Hepatocyte (in vitro differentiated cells): Measurements from ENCODE around the gene NIN. TPM values are rescaled to one million over a fixed set of nuclear protein-coding genes. Genes with fewer than 3 reads are reported as not detected.

Source experiments
- DNase-seq: peaks from one replicate; pipeline ENCODE4 v3.0.0-alpha.2; 2016; ENCODE audit warnings: low spot score
- H2AFZ ChIP-seq: fragments of 200-600 bp; sonication (generic); 2 replicates; pipeline ENCODE4 v1.6.0; 2016; ENCODE audit warnings: antibody characterized with exemption, mild to moderate bottlenecking
- H3K27ac ChIP-seq: fragments of 200-600 bp; sonication (generic); 2 replicates; pipeline ENCODE4 v1.5.1; 2016; ENCODE audit warnings: mild to moderate bottlenecking
- H3K27me3 ChIP-seq: fragments of 200-600 bp; sonication (generic); 2 replicates; pipeline ENCODE4 v1.6.1; 2016
- H3K36me3 ChIP-seq: fragments of 200-600 bp; sonication (generic); replicated peaks from 2 replicates; pipeline ENCODE4 v1.5.1; 2016; ENCODE audit warnings: low read depth; ENCODE audit not compliant: insufficient read depth
- H3K4me1 ChIP-seq: fragments of 200-600 bp; sonication (generic); 2 replicates; pipeline ENCODE4 v1.5.1; 2016; ENCODE audit warnings: mild to moderate bottlenecking, moderate library complexity; ENCODE audit not compliant: insufficient read depth
- H3K4me2 ChIP-seq: fragments of 200-600 bp; sonication (generic); 2 replicates; pipeline ENCODE4 v1.6.0; 2016
- H3K4me3 ChIP-seq: fragments of 200-600 bp; sonication (generic); 2 replicates; pipeline ENCODE4 v1.5.1; 2016; ENCODE audit warnings: mild to moderate bottlenecking
- H3K79me2 ChIP-seq: fragments of 200-600 bp; sonication (generic); 2 replicates; pipeline ENCODE4 v1.6.0; 2017; ENCODE audit warnings: mild to moderate bottlenecking
- H3K9me2 ChIP-seq: fragments of 200-600 bp; sonication (generic); replicated peaks from 2 replicates; pipeline ENCODE4 v1.6.0; 2017; ENCODE audit warnings: mild to moderate bottlenecking; ENCODE audit not compliant: insufficient read depth
- H3K9me3 ChIP-seq: fragments of 200-600 bp; sonication (generic); 2 replicates; pipeline ENCODE4 v1.5.1; 2016; ENCODE audit warnings: low read depth, mild to moderate bottlenecking
- H4K20me1 ChIP-seq: fragments of 200-600 bp; sonication (generic); 2 replicates; pipeline ENCODE4 v1.6.0; 2016; ENCODE audit warnings: mild to moderate bottlenecking; ENCODE audit not compliant: insufficient read depth, poor library complexity, severe bottlenecking
- EZH2 ChIP-seq: fragments of 200-600 bp; sonication (generic); IDR thresholded peaks from 2 replicates; pipeline ENCODE4 v1.6.1; 2016; ENCODE audit warnings: antibody characterized with exemption, mild to moderate bottlenecking, borderline replicate concordance
- EZH2phosphoT487 ChIP-seq: fragments of 200-600 bp; sonication (generic); IDR thresholded peaks from one replicate; pipeline ENCODE4 v1.6.1; 2018; ENCODE audit warnings: antibody characterized with exemption, mild to moderate bottlenecking, low read depth, moderate library complexity; ENCODE audit not compliant: unreplicated experiment, severe bottlenecking
- WGBS: methylation state at CpG from one replicate; pipeline ENCODE4 v1.1.6; 2016; ENCODE audit warnings: low lambda C conversion rate; ENCODE audit errors: missing lambda C conversion rate; 5-methylcytosine and 5-hydroxymethylcytosine counted together
- polyA plus RNA-seq: library from polyadenylated mRNA; unstranded; fragments of >200 nt; fragmentation: Nextera tagmentation; extraction: Ambion mirVana; gene quantifications from 2 replicates; pipeline ENCODE4 v1.2.1, GENCODE V29; 2016
- total RNA-seq: library from RNA; depleted of rRNA; stranded (reverse); fragments of >200 nt; gene quantifications from 2 replicates; pipeline ENCODE4 v1.2.3, GENCODE V29; 2014
- TF ChIP-seq, protein P1 (sequence below): fragments of 200-600 bp; sonication (generic); IDR thresholded peaks from 2 replicates; pipeline ENCODE4 v1.5.1; 2016; ENCODE audit warnings: antibody characterized with exemption, mild to moderate bottlenecking; ENCODE audit not compliant: poor library complexity

NIN gene
- total and polyA plus RNA-seq, 2 experiments from 2014 or later: 4.2 to 11.6 TPM

DNA sequence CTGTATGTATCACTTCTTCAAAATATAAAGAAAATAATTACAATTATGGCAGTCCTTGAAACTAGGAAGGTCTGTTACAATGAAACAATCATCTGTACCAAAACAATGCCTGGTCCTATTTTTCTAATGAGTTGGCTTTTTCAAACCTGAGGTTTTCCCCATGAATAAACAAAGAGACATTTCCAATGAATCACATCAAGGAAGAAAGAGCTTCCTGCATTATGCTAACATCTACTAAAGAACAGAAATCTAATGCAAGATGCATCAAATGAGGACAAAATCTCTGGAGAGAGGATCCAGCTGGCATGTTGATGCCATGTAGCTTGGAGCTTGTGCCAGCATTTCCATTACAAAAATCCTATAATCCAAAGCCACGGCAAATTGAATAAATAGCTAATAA lies 29.3 kb downstream of the NIN start:
- no peaks in the 10 kb centered on the region for H4K20me1 ChIP-seq
- H3K27me3 ChIP-seq: no peaks in the 10 kb centered on the region
- no peak overlapping the region for H2AFZ ChIP-seq
- no peaks in the 10 kb centered on the region for H3K9me3 ChIP-seq
- no peaks in the 10 kb centered on the region for H3K36me3 ChIP-seq
- H3K4me1 ChIP-seq: no peaks in the 10 kb centered on the region
- H3K27ac ChIP-seq: peak overlapping the region; percentile 16
- no peaks in the 10 kb centered on the region for H3K79me2 ChIP-seq
- no peak overlapping the region for H3K4me2 ChIP-seq
- TF ChIP-seq, protein P1, sequence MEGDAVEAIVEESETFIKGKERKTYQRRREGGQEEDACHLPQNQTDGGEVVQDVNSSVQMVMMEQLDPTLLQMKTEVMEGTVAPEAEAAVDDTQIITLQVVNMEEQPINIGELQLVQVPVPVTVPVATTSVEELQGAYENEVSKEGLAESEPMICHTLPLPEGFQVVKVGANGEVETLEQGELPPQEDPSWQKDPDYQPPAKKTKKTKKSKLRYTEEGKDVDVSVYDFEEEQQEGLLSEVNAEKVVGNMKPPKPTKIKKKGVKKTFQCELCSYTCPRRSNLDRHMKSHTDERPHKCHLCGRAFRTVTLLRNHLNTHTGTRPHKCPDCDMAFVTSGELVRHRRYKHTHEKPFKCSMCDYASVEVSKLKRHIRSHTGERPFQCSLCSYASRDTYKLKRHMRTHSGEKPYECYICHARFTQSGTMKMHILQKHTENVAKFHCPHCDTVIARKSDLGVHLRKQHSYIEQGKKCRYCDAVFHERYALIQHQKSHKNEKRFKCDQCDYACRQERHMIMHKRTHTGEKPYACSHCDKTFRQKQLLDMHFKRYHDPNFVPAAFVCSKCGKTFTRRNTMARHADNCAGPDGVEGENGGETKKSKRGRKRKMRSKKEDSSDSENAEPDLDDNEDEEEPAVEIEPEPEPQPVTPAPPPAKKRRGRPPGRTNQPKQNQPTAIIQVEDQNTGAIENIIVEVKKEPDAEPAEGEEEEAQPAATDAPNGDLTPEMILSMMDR: no peak
- TF ChIP-seq EZH2 (no peak), EZH2phosphoT487 (no peak)
- 50% methylated on average over 1 of the region's 1 CpG for WGBS
- no peak for DNase-seq
- no peak overlapping the region for H3K4me3 ChIP-seq
- H3K9me2 ChIP-seq: no peaks in the 10 kb centered on the region

DNA sequence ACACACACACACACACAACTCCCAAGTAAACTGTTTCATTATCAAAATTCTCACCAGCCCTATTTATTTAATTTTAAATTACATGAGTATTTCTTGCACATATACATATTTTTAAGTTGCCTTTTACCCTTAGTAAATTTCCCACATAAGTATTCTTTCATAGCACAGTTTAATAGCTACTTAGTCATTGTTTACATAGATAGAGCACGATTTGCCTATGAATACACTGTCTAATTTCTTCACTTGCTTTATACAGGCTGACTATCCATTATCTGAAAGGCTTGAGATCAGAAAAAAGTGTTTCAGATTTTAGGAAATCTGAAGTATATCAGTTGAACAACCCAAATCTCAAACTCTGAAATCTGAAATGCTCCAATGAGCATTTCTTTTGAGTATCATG lies 30.9 kb downstream of the NIN start:
- H3K4me2 ChIP-seq: no peak overlapping the region
- TF ChIP-seq EZH2phosphoT487 (no peak), EZH2 (no peak)
- TF ChIP-seq, protein P1: no peak

GRCh38 chr14:50798048-50798421 lies 32.9 kb downstream of the NIN start:
- no peak overlapping the region for H2AFZ ChIP-seq
- no peak for DNase-seq
- WGBS: 90% methylated on average over 2 of the region's 2 CpGs
- H3K36me3 ChIP-seq: no peaks in the 10 kb centered on the region
- no peaks in the 10 kb centered on the region for H3K79me2 ChIP-seq
- no peak overlapping the region for H3K4me3 ChIP-seq
- H3K4me2 ChIP-seq: no peak overlapping the region
- H3K9me3 ChIP-seq: no peaks in the 10 kb centered on the region
- no peaks in the 10 kb centered on the region for H3K9me2 ChIP-seq
- no peaks in the 10 kb centered on the region for H3K27me3 ChIP-seq
- no peaks in the 10 kb centered on the region for H4K20me1 ChIP-seq
- H3K4me1 ChIP-seq: peaks cover 8% of the 10 kb centered on the region
- H3K27ac ChIP-seq: no peak overlapping the region
- TF ChIP-seq, protein P1: no peak
- TF ChIP-seq EZH2phosphoT487 (no peak), EZH2 (no peak)

More for the DNA sequence above, 30.9 kb downstream of the NIN start:
- H2AFZ ChIP-seq: no peak overlapping the region
- H3K4me1 ChIP-seq: no peaks in the 10 kb centered on the region
- H3K9me2 ChIP-seq: no peaks in the 10 kb centered on the region
- H3K79me2 ChIP-seq: no peaks in the 10 kb centered on the region
- WGBS: 66% methylated on average over 1 of the region's 1 CpG
- no peaks in the 10 kb centered on the region for H4K20me1 ChIP-seq
- no peaks in the 10 kb centered on the region for H3K36me3 ChIP-seq
- H3K4me3 ChIP-seq: no peak overlapping the region
- no peak for DNase-seq
- H3K27me3 ChIP-seq: no peaks in the 10 kb centered on the region
- H3K9me3 ChIP-seq: no peaks in the 10 kb centered on the region
- no peak overlapping the region for H3K27ac ChIP-seq
